ENCODE results near the gene ALDH1L1. TPM values are rescaled to one million over a fixed set of nuclear protein-coding genes. Genes with fewer than 3 reads are reported as not detected.

ALDH1L1 gene
- total and polyA plus RNA-seq, 9 of the 15 experiments (the other 6 are each of a cell fraction or from before 2014, with no cell fraction given) = 0.06 to 1.9 (median 0.57) TPM; not detected in 1

- intact Hi-C loops (cut with micrococcal nuclease) = no loop called here
- H3K79me2 ChIP-seq (ENCODE audit: control insufficient read depth, insufficient read depth, low read length) = no peaks in the 10 kb centered on the region
- BruUV-seq (replicated peaks) = no TSS peak
- TF ChIP-seq, protein P1, sequence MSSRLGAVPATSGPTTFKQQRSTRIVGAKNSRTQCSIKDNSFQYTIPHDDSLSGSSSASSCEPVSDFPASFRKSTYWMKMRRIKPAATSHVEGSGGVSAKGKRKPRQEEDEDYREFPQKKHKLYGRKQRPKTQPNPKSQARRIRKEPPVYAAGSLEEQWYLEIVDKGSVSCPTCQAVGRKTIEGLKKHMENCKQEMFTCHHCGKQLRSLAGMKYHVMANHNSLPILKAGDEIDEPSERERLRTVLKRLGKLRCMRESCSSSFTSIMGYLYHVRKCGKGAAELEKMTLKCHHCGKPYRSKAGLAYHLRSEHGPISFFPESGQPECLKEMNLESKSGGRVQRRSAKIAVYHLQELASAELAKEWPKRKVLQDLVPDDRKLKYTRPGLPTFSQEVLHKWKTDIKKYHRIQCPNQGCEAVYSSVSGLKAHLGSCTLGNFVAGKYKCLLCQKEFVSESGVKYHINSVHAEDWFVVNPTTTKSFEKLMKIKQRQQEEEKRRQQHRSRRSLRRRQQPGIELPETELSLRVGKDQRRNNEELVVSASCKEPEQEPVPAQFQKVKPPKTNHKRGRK (tag; IDR thresholded peaks at IDR 0.05) = no peak
- TF ChIP-seq HLTF (IDR thresholded peaks at IDR 0.05) = no peak
- TF ChIP-seq, protein P2, sequence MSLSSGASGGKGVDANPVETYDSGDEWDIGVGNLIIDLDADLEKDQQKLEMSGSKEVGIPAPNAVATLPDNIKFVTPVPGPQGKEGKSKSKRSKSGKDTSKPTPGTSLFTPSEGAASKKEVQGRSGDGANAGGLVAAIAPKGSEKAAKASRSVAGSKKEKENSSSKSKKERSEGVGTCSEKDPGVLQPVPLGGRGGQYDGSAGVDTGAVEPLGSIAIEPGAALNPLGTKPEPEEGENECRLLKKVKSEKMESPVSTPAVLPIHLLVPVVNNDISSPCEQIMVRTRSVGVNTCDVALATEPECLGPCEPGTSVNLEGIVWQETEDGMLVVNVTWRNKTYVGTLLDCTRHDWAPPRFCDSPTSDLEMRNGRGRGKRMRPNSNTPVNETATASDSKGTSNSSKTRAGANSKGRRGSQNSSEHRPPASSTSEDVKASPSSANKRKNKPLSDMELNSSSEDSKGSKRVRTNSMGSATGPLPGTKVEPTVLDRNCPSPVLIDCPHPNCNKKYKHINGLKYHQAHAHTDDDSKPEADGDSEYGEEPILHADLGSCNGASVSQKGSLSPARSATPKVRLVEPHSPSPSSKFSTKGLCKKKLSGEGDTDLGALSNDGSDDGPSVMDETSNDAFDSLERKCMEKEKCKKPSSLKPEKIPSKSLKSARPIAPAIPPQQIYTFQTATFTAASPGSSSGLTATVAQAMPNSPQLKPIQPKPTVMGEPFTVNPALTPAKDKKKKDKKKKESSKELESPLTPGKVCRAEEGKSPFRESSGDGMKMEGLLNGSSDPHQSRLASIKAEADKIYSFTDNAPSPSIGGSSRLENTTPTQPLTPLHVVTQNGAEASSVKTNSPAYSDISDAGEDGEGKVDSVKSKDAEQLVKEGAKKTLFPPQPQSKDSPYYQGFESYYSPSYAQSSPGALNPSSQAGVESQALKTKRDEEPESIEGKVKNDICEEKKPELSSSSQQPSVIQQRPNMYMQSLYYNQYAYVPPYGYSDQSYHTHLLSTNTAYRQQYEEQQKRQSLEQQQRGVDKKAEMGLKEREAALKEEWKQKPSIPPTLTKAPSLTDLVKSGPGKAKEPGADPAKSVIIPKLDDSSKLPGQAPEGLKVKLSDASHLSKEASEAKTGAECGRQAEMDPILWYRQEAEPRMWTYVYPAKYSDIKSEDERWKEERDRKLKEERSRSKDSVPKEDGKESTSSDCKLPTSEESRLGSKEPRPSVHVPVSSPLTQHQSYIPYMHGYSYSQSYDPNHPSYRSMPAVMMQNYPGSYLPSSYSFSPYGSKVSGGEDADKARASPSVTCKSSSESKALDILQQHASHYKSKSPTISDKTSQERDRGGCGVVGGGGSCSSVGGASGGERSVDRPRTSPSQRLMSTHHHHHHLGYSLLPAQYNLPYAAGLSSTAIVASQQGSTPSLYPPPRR (CRISPR knock-in tag; IDR thresholded peaks at IDR 0.05; ENCODE audit: borderline replicate concordance) = no peak
- TF ChIP-seq POLR3A (IDR thresholded peaks at IDR 0.05; ENCODE audit: borderline replicate concordance, extremely low read depth, insufficient read depth, insufficient read length) = no peak
- TF ChIP-seq SRSF3 (IDR thresholded peaks at IDR 0.05; ENCODE audit: insufficient read depth, low read length) = no peak
- TF ChIP-seq KLF1 (tag; IDR thresholded peaks at IDR 0.05) = no peak
- no peak for TF ChIP-seq HCFC1 (IDR thresholded peaks at IDR 0.05; ENCODE audit: low read depth, low read length)
- no peak for TF ChIP-seq ZNF12 (CRISPR knock-in tag; IDR thresholded peaks at IDR 0.05)
- in situ Hi-C loops (cut with MboI) = no loop called here
- no peaks in the 10 kb centered on the region for H3K4me1 ChIP-seq (replicated peaks in 1 of 2; ENCODE audit: control insufficient read depth in 2 of 2, insufficient read depth in 2 of 2, low read length in 2 of 2)
- H3K4me2 ChIP-seq (ENCODE audit: insufficient read depth, low read length) = no peak overlapping the region
- H2AFZ ChIP-seq (ENCODE audit: low read depth, low read length) = no peak overlapping the region
- no peak overlapping the region for H3K27ac ChIP-seq (ENCODE audit: extremely low read depth, low read depth, low read length)
- 0 out of 2 replicates have a peak, but pooled peaks cover 3% of the 10 kb centered on the region for H4K20me1 ChIP-seq (replicated peaks; ENCODE audit: control insufficient read depth, insufficient read depth, low read length)
- H3K27me3 ChIP-seq (ENCODE audit: control insufficient read depth in 2 of 2, insufficient read depth in 2 of 2, low read length in 2 of 2) = peaks cover 0 to 43% of the 10 kb centered on the region in 2 experiments; a peak in 2 of 5 replicates
- ATAC-seq = no peak
- no peak overlapping the region for H3K4me3 ChIP-seq
- ChIA-PET CTCF (ENCODE audit: low intra/inter-chr PET ratio) (no interaction called here), POLR2A (no interaction called here)
- no peaks in the 10 kb centered on the region for H3K9me3 ChIP-seq (replicated peaks; ENCODE audit: control insufficient read depth, insufficient read depth, low read depth, low read length)
- no peak overlapping the region for H3K9ac ChIP-seq (ENCODE audit: insufficient read depth in 1 of 2, low read depth in 2 of 2, low read length in 2 of 2)
- DNase-seq (ENCODE audit: extremely low read depth in 1 of 4, low spot score in 3 of 4) = no peak
- 8% methylated on average over 9 of the region's 13 CpGs for WGBS (ENCODE audit: insufficient coverage, low coverage, missing lambda C conversion rate)
- H3K9me1 ChIP-seq (ENCODE audit: control insufficient read depth, insufficient read depth, low read length) = no peaks in the 10 kb centered on the region
- H3K36me3 ChIP-seq (ENCODE audit: control insufficient read depth, insufficient read depth, low read length) = no peaks in the 10 kb centered on the region
- FAIRE-seq = no peak
Measured at GRCh38 chr3:126112531-126113237, 67.7 kb downstream of the ALDH1L1 start.
